ENCODE data around the gene RBM22.

DNA sequence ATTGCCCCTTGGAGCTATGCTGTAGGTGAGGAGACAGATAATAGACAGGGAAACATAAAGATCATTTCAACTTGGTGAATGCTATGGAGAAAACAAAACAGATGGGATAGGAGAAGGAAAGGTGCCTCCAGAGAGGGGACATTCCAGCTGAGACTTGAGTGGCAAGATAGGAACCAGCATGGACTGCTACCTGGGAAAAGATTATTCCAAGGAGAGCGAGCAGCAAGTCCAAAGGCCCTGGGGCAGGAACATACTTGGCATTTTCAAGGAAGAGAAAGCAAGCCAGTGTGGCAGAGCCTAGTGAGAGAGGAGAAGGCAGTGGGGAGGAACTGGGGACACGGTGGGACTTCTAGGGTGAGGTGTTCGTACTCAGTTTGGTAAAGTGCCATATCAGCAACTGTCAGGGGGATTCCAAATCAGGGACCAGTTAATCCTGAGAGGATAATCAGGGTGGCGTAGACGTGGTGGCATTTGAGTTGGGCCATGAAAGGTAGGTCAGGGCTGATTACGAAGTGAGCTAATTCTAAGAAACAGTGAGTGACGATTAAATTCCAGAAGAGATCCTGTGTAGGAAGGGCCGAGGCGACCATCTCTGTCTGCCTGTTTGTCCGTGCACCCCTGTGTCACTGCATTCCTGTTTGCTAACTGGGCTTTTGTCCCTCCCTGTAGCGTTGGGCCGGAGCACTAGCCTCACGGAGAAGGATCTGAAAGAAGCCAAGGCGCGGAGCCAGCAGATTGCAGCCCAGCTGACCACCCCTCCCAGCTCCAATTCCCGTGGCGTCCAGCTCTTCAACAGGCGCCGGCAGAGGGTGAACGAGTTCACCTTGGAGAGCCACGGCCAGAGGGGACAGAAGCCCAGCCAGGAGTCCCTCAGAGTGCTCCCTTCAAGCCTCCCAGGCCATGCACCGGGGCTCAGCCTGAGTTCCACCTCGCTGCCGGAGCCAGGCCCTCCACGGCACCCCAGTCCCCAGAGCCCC, 53.3 kb downstream of the RBM22 start:
- TF ChIP-seq GATA2 (IDR thresholded peaks at IDR 0.05; ENCODE audit: low read depth, low read length) (no peak), GATA3 (IDR thresholded peaks at IDR 0.05; ENCODE audit: low read depth, low read length) (no peak)
